HepG2 (cell line): ENCODE results near the gene KISS1. TPM values are rescaled to one million over a fixed set of nuclear protein-coding genes. Genes with fewer than 3 reads are reported as not detected.

Source experiments
- ATM ChIP-seq: fragments of 450-650 bp; IDR thresholded peaks from 2 replicates; pipeline ENCODE4 v1.7.1; 2017; ENCODE audit warnings: mild to moderate bottlenecking, borderline replicate concordance
- BORCS8-MEF2B ChIP-seq: sonication (generic); formaldehyde crosslinking; IDR thresholded peaks from 2 replicates; pipeline ENCODE4 v1.8.0; 2022; ENCODE audit warnings: mild to moderate bottlenecking, missing genetic modification reagents
- BRCA1 ChIP-seq: sonication (generic); formaldehyde crosslinking; IDR thresholded peaks from 2 replicates; pipeline ENCODE4 v1.4.0; 2020; ENCODE audit warnings: missing genetic modification reagents
- CBX2 ChIP-seq, 2 experiments: fragments of 200-600 bp in 1 of 2; sonication (generic); formaldehyde crosslinking in 1 of 2; IDR thresholded peaks; 2 replicates each; pipeline versions ENCODE4 v1.7.0 to v1.8.1; 2018 to 2022; ENCODE audit warnings: low read depth in 2 of 2, low read length in 1 of 2, mild to moderate bottlenecking in 1 of 2, missing genetic modification reagents in 1 of 2
- E2F5 ChIP-seq: sonication (generic); formaldehyde crosslinking; conservative IDR thresholded peaks from 2 replicates; pipeline ENCODE4 v1.4.0; 2020; ENCODE audit warnings: missing genetic modification reagents
- HNRNPK ChIP-seq: fragments of 200-400 bp; formaldehyde crosslinking; IDR thresholded peaks from 2 replicates; pipeline ENCODE4 v1.6.1; 2018; ENCODE audit warnings: low read length, low read depth, moderate library complexity, mild to moderate bottlenecking; ENCODE audit not compliant: poor library complexity, severe bottlenecking
- MAFG ChIP-seq: sonication (generic); formaldehyde crosslinking; IDR thresholded peaks from 2 replicates; pipeline ENCODE4 v1.5.1; 2020; ENCODE audit warnings: mild to moderate bottlenecking, missing genetic modification reagents
- PRMT3 ChIP-seq: sonication (generic); formaldehyde crosslinking; IDR thresholded peaks from 2 replicates; pipeline ENCODE4 v1.8.1; 2022; ENCODE audit warnings: low read depth, mild to moderate bottlenecking, moderate library complexity, missing genetic modification reagents, borderline replicate concordance
- RERE ChIP-seq: IDR thresholded peaks from 2 replicates; pipeline ENCODE4 v1.6.1; 2016; ENCODE audit warnings: low read depth, missing genetic modification reagents, missing compliant biosample characterization
- SALL2 ChIP-seq: sonication (generic); formaldehyde crosslinking; IDR thresholded peaks from 2 replicates; pipeline ENCODE4 v1.8.1; 2023; ENCODE audit warnings: mild to moderate bottlenecking, missing genetic modification reagents, inconsistent platforms
- SIX1 ChIP-seq: sonication (generic); formaldehyde crosslinking; IDR thresholded peaks from 2 replicates; pipeline ENCODE4 v1.4.0; 2020; ENCODE audit warnings: missing genetic modification reagents, borderline replicate concordance
- TFAP4 ChIP-seq: sonication (generic); IDR thresholded peaks from 2 replicates; pipeline ENCODE4 v1.6.1; 2016; ENCODE audit warnings: low read depth, borderline replicate concordance
- YEATS4 ChIP-seq: sonication (generic); formaldehyde crosslinking; IDR thresholded peaks from 2 replicates; pipeline ENCODE4 v1.4.0; 2020; ENCODE audit warnings: missing genetic modification reagents, borderline replicate concordance
- ZNF362 ChIP-seq: sonication (generic); formaldehyde crosslinking; IDR thresholded peaks from 2 replicates; pipeline ENCODE4 v1.4.0; 2020; ENCODE audit warnings: missing genetic modification reagents, mild to moderate bottlenecking, borderline replicate concordance
- ZNF512 ChIP-seq: sonication (generic); formaldehyde crosslinking; IDR thresholded peaks from 2 replicates; pipeline ENCODE4 v1.4.0; 2020; ENCODE audit warnings: mild to moderate bottlenecking, missing genetic modification reagents
- ZNF564 ChIP-seq: sonication (generic); formaldehyde crosslinking; IDR thresholded peaks from 2 replicates; pipeline ENCODE4 v1.8.1; 2023; ENCODE audit warnings: mild to moderate bottlenecking, missing genetic modification reagents
- ZNF652 ChIP-seq: IDR thresholded peaks from 2 replicates; pipeline ENCODE4 v1.6.1; 2016; ENCODE audit warnings: low read depth, borderline replicate concordance
- ZNF768 ChIP-seq: sonication (generic); formaldehyde crosslinking; IDR thresholded peaks from 2 replicates; pipeline ENCODE4 v1.4.0; 2020; ENCODE audit warnings: missing genetic modification reagents
- ZNF776 ChIP-seq: sonication (generic); formaldehyde crosslinking; IDR thresholded peaks from 2 replicates; pipeline ENCODE4 v1.4.0; 2020; ENCODE audit warnings: mild to moderate bottlenecking, missing genetic modification reagents
- polyA plus RNA-seq, 8 experiments: library from polyadenylated mRNA; depleted of rRNA in 3 of 8; stranded (reverse) in 7 of 8; unstranded in 1 of 8; fragments of >200 nt; fragmentation: Illumina TruSeq in 4 of 8; extraction: Trizol in 4 of 8; gene quantifications; 2 replicates each; pipeline versions ENCODE4 v1.2.1 to v1.2.3, GENCODE V29; 2011 to 2016; ENCODE audit warnings: low read depth in 4 of 8, missing spikeins in 1 of 8, mixed read lengths in 1 of 8; ENCODE audit not compliant: insufficient read depth in 1 of 8
- total RNA-seq, 5 experiments: library from RNA; depleted of rRNA; stranded (reverse); fragments of >200 nt; fragmentation: Illumina TruSeq; extraction: Trizol; gene quantifications; 2 replicates each; pipeline ENCODE4 v1.2.3, GENCODE V29; 2016; ENCODE audit warnings: low read depth in 1 of 5

Gene KISS1
- total and polyA plus RNA-seq, 2 of the 13 experiments (the other 11 are each of a cell fraction or from before 2014, with no cell fraction given): 0.24 to 0.80 TPM

- TF ChIP-seq E2F5 (CRISPR knock-in tag): no peak
- no peak for TF ChIP-seq ZNF652 (CRISPR knock-in tag)
- no peak for TF ChIP-seq ZNF362 (CRISPR knock-in tag)
- TF ChIP-seq RERE: no peak
- TF ChIP-seq ZNF776: no peak
- 0 out of 2 replicates have a peak, but pooled peaks have one; percentile 50 for TF ChIP-seq BORCS8-MEF2B (CRISPR knock-in tag)
- no peak for TF ChIP-seq ZNF512 (CRISPR knock-in tag)
- TF ChIP-seq YEATS4: 0 out of 2 replicates have a peak, but pooled peaks have one; percentile 48
- TF ChIP-seq SIX1 (CRISPR knock-in tag): no peak
- TF ChIP-seq HNRNPK: peak; percentile 67
- no peak for TF ChIP-seq BRCA1 (CRISPR knock-in tag)
- TF ChIP-seq SALL2 (CRISPR knock-in tag): no peak
- peak; percentile 7; the same call in 1 of the 2 replicates for TF ChIP-seq TFAP4
- no peak for TF ChIP-seq PRMT3 (CRISPR knock-in tag)
- TF ChIP-seq ZNF564: no peak
- TF ChIP-seq ZNF768 (CRISPR knock-in tag): peak; percentile 35; the same call in 1 of the 2 replicates
- TF ChIP-seq ATM: no peak
- TF ChIP-seq CBX2 (IDR thresholded peaks at IDR 0.05; ENCODE audit: low read depth, low read length): no peak
- TF ChIP-seq CBX2 (CRISPR knock-in tag; IDR thresholded peaks at IDR 0.05; ENCODE audit: low read depth): no peak
- no peak for TF ChIP-seq MAFG (CRISPR knock-in tag)
Observed at GRCh38 chr1:204151552-204152309, 44.6 kb downstream of the KISS1 start, which contains the start of gene ETNK2 (continued).
